A673 (cell line): ENCODE measurements around the gene ZSWIM5. TPM values are rescaled to one million over a fixed set of nuclear protein-coding genes. Genes with fewer than 3 reads are reported as not detected.

Source experiments
- BruUV-seq: library from RNA; stranded (reverse); fragments of 400-500 nt; replicated peaks from 2 replicates; lab custom pipeline; 2021; lab: Mats Ljungman, UMichigan
- CTCF ChIA-PET: fragments of 300-600 bp; sonication (Branson Sonifier 250); formaldehyde crosslinking; loops from one replicate; lab custom pipeline; 2022; ENCODE audit warnings: antibody characterized with exemption; lab: Charles Lee
- POLR2A ChIA-PET: fragments of 300-600 bp; sonication (Branson Sonifier 250); formaldehyde crosslinking; loops from one replicate; lab custom pipeline; 2022; ENCODE audit warnings: antibody characterized with exemption; ENCODE audit not compliant: low non-redundant PET; lab: Charles Lee
- DNase-seq: peaks from one replicate; pipeline ENCODE4 v3.0.0-alpha.2; 2015; ENCODE audit warnings: low spot score
- H3K27ac ChIP-seq: fragments of 200-600 bp; sonication (generic); 2 replicates; pipeline ENCODE4 v1.5.1; 2016; ENCODE audit warnings: mixed run types, low read depth, mild to moderate bottlenecking, mixed read lengths, antibody characterized with exemption, low read length; ENCODE audit not compliant: poor library complexity, severe bottlenecking
- H3K27me3 ChIP-seq: fragments of 200-600 bp; sonication (generic); replicated peaks from 2 replicates; pipeline ENCODE4 v1.6.1; 2017; ENCODE audit warnings: mixed run types, low read depth, mild to moderate bottlenecking, mixed read lengths, antibody characterized with exemption, low read length; ENCODE audit not compliant: insufficient read depth, poor library complexity
- H3K36me3 ChIP-seq: fragments of 200-600 bp; sonication (generic); 2 replicates; pipeline ENCODE4 v1.6.1; 2016; ENCODE audit warnings: mixed run types, mild to moderate bottlenecking, mixed read lengths, antibody characterized with exemption, low read length; ENCODE audit not compliant: insufficient read depth, poor library complexity, severe bottlenecking
- H3K4me1 ChIP-seq: fragments of 200-600 bp; sonication (generic); 2 replicates; pipeline ENCODE4 v1.6.1; 2017; ENCODE audit warnings: mixed run types, mild to moderate bottlenecking, mixed read lengths, antibody characterized with exemption, low read length; ENCODE audit not compliant: insufficient read depth, poor library complexity, severe bottlenecking
- H3K4me3 ChIP-seq: fragments of 200-600 bp; sonication (generic); 2 replicates; pipeline ENCODE4 v1.5.1; 2016; ENCODE audit warnings: low read depth, mixed run types, mild to moderate bottlenecking, mixed read lengths, low read length; ENCODE audit not compliant: poor library complexity, severe bottlenecking
- H3K9me3 ChIP-seq: fragments of 200-600 bp; sonication (generic); 2 replicates; pipeline ENCODE4 v1.6.1; 2016; ENCODE audit warnings: mixed run types, low read depth, mild to moderate bottlenecking, mixed read lengths, antibody characterized with exemption, low read length; ENCODE audit not compliant: poor library complexity, severe bottlenecking
- EZH2 ChIP-seq: fragments of 200-600 bp; sonication (generic); IDR thresholded peaks from 2 replicates; pipeline ENCODE4 v1.6.1; 2017; ENCODE audit warnings: borderline replicate concordance, low read depth, mild to moderate bottlenecking, mixed read lengths, antibody characterized with exemption, low read length; ENCODE audit not compliant: poor library complexity, severe bottlenecking
- intact Hi-C: fragments of 100-400 bp; cut with micrococcal nuclease; formaldehyde crosslinking; loops from one replicate; pipeline ENCODE4 v1.10.0; 2022; ENCODE audit not compliant: unreplicated experiment
- total RNA-seq: library from RNA; stranded (reverse); gene quantifications from 2 replicates; pipeline ENCODE4 v1.2.3, GENCODE V29; 2021
- TF ChIP-seq, protein P1 (sequence below): fragments of 300-800, 200-600 bp; sonication (generic); conservative IDR thresholded peaks from 2 replicates; pipeline ENCODE4 v1.5.1; 2017; ENCODE audit warnings: low read depth, mild to moderate bottlenecking, antibody characterized with exemption, low read length, moderate library complexity, mixed read lengths

Gene ZSWIM5
- total RNA-seq, 1 experiment from 2014 or later: 0.67 TPM

DNA sequence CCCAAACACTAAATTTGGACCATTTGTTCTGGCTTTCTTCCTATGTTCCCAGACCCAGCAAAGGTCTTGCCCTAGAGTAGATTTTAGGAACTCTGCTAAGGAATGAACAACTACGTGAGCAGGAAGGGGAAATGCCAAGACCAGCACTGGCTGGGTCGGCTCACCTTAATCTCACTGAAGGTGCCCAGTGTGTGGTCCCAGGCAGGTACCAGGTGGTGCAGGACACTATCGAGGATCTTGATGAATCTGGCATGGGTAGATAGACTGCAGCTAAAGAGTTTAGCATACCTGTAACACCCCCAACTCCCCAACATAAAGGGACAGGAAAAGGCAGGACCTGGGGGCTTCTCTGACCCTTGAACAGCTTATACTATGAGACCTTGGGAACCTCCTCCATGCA is 198.3 kb downstream of the ZSWIM5 start:
- ChIA-PET POLR2A (interaction anchor here (0.6 kb wide), 1 partner anchor 259 kb away, joined by 11 read pairs; no protein-coding TSS in a partner anchor), CTCF (interaction anchor here (0.6 kb wide), 1 partner anchor 13 kb away, joined by 3 read pairs; no protein-coding TSS in a partner anchor)
- Histone ChIP-seq H3K27me3 (no peaks in the 10 kb centered on the region), H3K36me3 (peaks cover 4% of the 10 kb centered on the region), H3K9me3 (no peaks in the 10 kb centered on the region), H3K4me1 (peaks cover 9% of the 10 kb centered on the region), H3K4me3 (no peak overlapping the region), H3K27ac (no peak overlapping the region)
- no peak for DNase-seq
- TF ChIP-seq, protein P1, sequence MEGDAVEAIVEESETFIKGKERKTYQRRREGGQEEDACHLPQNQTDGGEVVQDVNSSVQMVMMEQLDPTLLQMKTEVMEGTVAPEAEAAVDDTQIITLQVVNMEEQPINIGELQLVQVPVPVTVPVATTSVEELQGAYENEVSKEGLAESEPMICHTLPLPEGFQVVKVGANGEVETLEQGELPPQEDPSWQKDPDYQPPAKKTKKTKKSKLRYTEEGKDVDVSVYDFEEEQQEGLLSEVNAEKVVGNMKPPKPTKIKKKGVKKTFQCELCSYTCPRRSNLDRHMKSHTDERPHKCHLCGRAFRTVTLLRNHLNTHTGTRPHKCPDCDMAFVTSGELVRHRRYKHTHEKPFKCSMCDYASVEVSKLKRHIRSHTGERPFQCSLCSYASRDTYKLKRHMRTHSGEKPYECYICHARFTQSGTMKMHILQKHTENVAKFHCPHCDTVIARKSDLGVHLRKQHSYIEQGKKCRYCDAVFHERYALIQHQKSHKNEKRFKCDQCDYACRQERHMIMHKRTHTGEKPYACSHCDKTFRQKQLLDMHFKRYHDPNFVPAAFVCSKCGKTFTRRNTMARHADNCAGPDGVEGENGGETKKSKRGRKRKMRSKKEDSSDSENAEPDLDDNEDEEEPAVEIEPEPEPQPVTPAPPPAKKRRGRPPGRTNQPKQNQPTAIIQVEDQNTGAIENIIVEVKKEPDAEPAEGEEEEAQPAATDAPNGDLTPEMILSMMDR: no peak
- TF ChIP-seq EZH2: no peak
- intact Hi-C loops: no loop called here
- no TSS peak for BruUV-seq

DNA sequence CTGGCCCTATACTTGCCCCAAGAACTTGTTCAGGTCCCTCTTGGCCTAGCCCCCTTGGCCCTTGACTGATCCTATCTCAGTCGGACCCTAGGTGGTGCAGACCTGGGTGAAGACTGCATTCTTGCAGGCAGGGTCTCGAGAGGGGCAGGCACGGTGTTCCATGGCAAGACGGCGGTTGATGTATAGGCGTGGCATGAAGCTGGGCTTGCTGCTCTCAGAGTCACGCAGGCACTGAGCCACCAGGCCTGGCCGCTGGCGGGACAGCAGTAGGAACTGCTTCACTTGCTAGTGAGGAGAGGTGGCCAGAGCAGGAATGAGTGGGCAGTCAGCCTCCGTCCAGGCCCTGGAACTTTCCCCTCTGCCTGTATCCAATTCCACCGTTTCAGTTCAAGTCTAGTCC is 199.1 kb downstream of the ZSWIM5 start:
- ChIA-PET CTCF (no interaction called here), POLR2A (no interaction called here)
- Histone ChIP-seq H3K27me3 (no peaks in the 10 kb centered on the region), H3K36me3 (peaks cover 7% of the 10 kb centered on the region), H3K27ac (no peak overlapping the region), H3K4me1 (peaks cover 6% of the 10 kb centered on the region), H3K9me3 (no peaks in the 10 kb centered on the region), H3K4me3 (no peak overlapping the region)
- no TSS peak for BruUV-seq
- DNase-seq: no peak
- intact Hi-C loops: no loop called here
- no peak for TF ChIP-seq EZH2
- TF ChIP-seq, protein P1: no peak

DNA sequence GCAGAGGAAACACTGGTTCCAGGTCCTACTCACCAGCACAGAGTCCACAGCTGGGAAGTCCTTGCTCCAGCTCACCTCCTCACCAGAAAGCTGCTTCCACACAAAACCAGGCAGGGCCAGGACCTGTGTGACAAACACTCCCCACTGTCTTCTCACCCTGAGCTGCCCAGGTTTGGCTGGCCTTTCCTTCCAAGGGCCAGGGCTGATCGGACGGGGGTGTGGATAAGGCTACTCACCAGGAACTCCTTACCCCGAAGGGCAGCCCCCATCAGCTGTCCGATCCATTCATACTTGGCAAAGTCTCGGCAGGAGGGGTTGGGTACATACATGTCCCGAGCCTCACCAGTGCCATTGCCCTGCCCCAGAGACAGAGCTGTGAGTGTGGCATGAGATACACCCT is 200.6 kb downstream of the ZSWIM5 start:
- DNase-seq: no peak
- peaks cover 9% of the 10 kb centered on the region for H3K36me3 ChIP-seq

More for the DNA sequence above, 200.6 kb downstream of the ZSWIM5 start:
- H3K4me1 ChIP-seq: no peaks in the 10 kb centered on the region
- TF ChIP-seq, protein P1: no peak
- TF ChIP-seq EZH2: no peak
- no peak overlapping the region for H3K4me3 ChIP-seq
- H3K27ac ChIP-seq: no peak overlapping the region
- intact Hi-C loops: no loop called here
- ChIA-PET POLR2A (no interaction called here), CTCF (no interaction called here)
- no peaks in the 10 kb centered on the region for H3K9me3 ChIP-seq
- no TSS peak for BruUV-seq
- H3K27me3 ChIP-seq: no peaks in the 10 kb centered on the region
